ENCODE results near the gene NCOA1.

DNA sequence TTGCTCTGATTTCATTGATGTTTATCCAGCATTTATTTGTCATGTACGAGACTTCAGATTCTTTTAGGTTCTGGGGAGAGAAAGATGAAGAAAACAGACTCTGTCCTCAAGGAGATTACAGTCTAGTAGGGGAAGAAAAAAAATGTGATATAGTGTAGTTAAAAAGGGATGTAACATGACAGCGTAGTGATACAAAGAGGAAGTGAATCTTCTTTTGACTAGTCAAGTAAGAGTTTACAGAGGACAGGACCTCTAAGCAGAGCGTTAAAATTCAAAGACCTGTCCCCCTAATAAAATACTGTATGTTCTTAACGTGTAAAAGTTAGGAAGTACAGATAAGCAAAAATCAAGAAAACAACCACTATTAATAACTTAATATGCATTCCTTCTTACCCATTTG, 47.7 kb downstream of the NCOA1 start:
- TF ChIP-seq, protein P1, sequence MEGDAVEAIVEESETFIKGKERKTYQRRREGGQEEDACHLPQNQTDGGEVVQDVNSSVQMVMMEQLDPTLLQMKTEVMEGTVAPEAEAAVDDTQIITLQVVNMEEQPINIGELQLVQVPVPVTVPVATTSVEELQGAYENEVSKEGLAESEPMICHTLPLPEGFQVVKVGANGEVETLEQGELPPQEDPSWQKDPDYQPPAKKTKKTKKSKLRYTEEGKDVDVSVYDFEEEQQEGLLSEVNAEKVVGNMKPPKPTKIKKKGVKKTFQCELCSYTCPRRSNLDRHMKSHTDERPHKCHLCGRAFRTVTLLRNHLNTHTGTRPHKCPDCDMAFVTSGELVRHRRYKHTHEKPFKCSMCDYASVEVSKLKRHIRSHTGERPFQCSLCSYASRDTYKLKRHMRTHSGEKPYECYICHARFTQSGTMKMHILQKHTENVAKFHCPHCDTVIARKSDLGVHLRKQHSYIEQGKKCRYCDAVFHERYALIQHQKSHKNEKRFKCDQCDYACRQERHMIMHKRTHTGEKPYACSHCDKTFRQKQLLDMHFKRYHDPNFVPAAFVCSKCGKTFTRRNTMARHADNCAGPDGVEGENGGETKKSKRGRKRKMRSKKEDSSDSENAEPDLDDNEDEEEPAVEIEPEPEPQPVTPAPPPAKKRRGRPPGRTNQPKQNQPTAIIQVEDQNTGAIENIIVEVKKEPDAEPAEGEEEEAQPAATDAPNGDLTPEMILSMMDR (IDR thresholded peaks at IDR 0.05; ENCODE audit: low read length), result no peak
- no peak for TF ChIP-seq EZH2 (IDR thresholded peaks at IDR 0.05; ENCODE audit: borderline replicate concordance, low read length)
